Activated naive CD8-positive, alpha-beta T cell treated with anti-CD3 and anti-CD28 coated beads, Interleukin-2, amount 50 U/mL, for 16 hours (primary cell): ENCODE measurements around the gene KLC1.
"Not testable (repeated sequence)": the region's sequence is repeated elsewhere in the genome, so short reads cannot be mapped to it uniquely, and the experiment has no call there.

ENCODE experiments used
- DNase-seq: peaks from one replicate; pipeline ENCODE4 v3.0.0-alpha.2; 2020; ENCODE audit warnings: low read depth, low spot score

Gene KLC1

DNA sequence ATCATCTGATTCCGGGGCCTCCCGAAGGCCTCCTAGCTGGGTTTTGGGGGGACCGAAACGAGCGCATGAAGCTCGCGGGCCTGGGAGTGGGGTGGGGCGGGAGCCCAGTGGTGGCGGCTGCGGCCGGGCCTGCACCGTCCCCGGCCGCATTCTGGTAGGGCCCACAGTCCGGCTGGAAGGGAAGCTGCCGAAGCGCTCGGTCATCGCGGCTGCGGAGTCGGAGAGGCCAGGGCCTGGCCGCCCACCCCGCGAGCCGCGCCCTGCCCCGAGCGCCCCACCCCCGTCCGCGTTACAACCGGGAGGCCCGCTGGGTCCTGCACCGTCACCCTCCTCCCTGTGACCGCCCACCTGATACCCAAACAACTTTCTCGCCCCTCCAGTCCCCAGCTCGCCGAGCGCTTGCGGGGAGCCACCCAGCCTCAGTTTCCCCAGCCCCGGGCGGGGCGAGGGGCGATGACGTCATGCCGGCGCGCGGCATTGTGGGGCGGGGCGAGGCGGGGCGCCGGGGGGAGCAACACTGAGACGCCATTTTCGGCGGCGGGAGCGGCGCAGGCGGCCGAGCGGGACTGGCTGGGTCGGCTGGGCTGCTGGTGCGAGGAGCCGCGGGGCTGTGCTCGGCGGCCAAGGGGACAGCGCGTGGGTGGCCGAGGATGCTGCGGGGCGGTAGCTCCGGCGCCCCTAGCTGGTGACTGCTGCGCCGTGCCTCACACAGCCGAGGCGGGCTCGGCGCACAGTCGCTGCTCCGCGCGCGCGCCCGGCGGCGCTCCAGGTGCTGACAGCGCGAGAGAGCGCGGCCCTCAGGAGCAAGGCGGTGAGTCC is at the start of gene KLC1:
KLC1 (plus strand) TSS at position 528 of the 819 bp plus-strand sequence. CDS start 25,354 bp downstream, outside the sequence.
- peak; percentile 55 for DNase-seq

- DNase-seq: no peak
These were observed 47.8 kb upstream of the KLC1 start for GRCh38 chr14:103581206-103581605.

DNA sequence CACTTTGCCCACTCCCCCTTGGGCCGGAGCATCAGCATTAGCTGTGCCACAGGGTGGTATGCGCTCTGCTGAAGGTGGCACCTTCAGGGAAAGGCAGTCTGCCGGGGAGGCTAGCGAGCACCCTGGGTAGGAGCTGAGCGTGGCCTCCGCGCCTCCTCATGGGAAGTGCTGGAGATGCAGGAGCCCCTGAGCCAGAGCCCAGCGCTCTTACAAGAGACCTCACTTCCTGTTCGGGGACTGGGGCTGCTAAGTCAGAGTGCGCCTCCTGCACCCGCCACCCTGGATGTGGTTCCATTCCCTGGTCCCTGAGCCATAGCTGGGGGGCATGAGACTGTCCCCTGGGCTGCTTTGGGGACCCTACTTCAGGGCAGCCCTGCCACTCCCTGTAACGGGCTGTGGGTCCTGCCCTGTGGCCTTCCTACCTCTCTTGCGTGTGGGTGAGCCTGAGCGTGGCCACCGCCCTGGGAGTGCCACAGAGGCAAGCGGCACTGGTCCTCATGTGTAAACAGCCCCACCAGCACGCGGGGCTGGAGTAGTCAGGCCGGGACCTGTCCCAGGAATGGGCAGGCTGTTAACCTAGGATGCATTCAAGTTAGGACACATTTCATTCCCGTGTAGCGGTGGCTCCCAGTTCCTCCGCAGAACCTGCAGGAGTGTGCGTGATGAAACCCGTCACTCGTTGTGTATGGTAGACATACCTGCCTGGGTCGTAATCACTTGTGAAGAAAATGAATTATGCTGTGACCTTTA is 46.9 kb upstream of the KLC1 start:
- DNase-seq: no peak

DNA sequence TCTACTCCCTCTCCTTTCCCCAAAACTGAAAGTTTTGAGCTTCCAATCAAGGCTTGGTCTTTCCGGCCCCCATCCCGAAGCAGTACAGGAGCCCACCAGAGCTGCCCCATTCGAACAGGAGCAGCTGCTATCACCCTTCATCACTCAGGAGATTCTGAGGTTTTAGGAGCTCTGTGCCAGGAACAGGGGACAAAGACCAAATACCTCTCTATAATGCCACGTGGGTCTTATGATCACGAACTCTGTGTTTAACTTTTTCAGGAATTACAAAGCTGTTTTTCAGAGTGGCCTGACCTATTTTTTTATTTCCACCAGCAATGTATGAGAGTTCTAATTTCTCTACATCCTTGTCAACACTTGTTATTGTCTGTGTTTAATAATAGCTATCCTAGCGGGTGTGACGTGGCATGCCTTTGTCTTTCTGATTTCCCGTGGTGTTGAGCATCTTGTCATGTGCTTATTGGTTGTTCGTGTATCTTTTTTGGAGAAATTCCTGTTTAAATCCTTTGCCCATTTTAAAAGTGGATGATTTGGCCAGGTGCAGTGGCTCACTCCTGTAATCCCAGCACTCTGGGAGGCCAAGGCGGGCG is 44.6 kb upstream of the KLC1 start:
- no peak for DNase-seq

DNA sequence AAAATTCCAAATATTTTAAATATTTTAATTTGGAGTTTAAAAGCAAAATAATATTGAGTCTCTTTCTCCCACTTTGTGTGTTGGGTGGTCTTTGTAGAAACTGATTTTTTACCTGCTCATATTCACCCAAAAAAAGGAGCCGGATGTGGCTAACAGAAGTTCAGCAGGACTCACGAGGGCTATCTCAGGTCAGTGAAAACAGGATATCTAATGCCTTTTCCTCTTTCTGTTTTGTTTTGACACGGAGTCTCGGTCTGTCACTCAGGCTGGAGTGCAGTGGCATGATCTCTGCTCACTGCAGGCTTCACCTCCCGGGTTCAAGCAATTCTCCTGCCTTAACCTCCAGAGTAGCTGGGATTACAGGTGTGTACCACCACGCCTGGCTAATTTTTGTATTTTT is 35.4 kb upstream of the KLC1 start:
- DNase-seq: no peak

GRCh38 chr14:103594265-103594664 is 34.7 kb upstream of the KLC1 start:
- no peak for DNase-seq

- no peak for DNase-seq
These were observed 31.2 kb upstream of the KLC1 start for GRCh38 chr14:103597623-103598377.

DNA sequence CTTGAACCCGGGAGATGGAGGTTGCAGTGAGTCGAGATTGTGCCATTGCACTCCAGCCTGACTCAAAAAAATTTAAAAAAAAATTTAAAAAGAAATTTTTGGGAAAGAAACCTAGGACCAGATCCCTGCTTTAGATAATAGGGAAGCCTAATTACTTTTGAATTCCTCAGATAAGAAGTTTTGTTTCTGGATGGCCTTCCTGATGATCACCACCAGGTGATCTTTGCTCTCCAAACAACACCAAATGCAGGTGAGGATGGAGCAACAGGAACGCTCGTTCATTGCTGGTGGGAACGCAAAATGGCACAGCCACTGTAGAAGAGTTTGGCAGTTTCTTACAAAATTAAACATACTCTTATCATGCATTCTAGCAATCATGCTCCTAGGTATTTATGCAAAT is 28.5 kb upstream of the KLC1 start:
- no peak for DNase-seq

DNA sequence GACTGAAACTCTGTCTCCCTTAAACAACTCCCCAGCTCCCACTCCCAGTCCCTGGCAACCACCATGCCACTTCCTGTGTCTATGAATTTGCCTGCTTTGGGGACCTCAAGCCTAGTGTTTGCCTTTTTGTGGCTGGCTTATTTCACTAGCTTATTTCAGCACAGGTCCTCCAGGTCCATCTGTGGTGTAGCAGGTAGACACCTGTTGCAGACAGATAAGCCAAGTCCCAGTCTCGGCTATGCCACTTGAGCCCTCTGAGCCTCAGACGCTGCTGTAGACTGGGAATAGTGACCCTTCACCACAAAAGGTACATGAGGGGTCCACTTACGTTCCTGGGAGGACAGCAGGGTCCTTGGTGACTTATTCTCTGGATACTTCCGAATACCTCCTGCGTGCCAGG is 24.4 kb upstream of the KLC1 start:
- DNase-seq: no peak

DNA sequence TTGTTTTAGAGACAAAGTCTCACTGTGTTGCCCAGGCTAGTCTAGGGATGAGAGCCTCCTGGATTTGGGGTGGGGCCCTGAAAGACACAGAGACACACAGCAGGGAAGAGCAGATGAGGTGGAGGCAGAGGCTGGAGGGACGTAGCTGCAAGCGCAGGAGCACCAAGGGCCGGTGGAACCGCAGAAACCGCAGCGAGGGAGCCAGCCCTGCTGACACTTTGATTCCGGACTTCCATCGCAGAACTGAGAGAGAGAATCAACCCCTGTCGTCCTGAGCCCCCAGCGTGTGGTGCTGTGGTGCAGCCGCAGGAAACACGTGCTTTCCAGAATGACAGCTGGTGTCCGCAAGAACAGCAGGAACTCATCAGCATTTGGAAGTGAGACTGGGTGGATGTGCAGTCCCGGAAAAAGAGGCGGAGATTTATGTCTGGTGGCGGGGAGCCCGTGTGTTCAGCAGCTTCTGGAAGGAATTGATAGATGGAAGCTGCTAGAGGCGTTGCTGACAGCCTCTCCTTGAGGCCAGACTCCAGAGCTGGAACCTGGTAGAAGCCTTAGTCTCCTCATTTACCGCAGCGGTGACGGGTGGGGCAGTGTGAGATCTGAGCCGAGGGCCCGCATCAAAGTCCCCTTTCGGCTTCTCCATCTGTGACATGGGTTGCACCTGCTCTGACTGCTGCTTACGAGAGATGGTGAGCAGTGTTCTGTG is 21.9 kb upstream of the KLC1 start:
- DNase-seq: no peak

DNA sequence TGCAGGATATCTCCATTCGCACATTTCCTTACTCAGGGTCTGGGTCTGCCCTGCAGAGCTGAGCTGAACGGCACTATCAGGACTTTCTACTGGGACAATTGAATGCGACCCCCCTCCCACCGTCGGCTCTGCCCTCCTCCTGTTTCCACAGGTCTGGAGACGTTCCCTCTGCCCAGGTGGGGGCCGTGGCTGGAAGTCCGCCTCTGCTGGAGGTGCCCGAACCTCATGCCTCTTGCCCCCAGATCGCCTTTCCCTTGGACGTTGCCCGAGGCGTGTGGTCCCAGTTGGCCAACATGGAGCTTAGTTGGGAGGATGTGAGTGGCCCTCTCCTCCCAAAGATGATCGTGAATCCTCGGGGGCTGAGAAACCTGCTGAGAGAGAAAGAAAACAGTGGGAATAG is 21.2 kb upstream of the KLC1 start:
- DNase-seq: no peak

DNA sequence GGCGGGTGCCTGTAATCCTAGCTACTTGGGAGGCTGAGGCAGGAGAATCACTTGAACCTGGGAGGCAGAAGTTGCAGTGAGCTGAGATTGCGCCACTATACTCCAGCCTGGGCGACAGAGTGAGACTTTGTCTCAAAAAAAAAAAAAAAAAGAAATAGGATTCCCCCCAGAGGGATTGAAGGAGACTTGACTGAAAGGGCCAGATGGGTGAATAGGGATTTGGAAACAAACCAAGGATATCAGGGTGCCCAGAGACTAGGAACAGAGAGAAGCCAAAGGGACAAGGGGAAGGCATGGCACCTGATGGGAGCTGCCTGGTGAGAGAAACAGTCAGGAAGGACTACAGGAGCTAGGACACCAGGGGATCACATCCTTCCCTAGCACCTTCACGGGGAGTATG is 19.9 kb upstream of the KLC1 start:
- not testable (repeated sequence) for DNase-seq

DNA sequence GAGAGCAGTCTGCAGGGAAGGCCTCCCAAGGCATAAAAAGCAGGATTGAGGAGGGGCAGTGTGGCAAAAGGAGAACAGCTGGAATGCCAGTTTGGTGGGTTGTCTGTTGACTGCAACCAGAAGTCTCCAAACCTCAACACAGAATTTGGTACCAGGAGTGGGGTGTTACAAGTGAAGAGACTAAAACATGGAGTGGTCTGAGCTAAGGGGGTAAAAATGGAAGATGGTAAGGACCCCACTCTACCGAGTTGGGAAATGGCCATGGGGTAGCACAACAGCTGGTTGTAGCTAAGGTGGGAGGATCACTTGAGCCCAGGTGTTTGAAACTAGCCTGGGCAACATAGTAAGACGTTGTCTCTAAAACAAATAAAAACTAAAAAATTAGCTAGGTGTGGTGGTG is 17.8 kb upstream of the KLC1 start:
- DNase-seq: no peak

DNA sequence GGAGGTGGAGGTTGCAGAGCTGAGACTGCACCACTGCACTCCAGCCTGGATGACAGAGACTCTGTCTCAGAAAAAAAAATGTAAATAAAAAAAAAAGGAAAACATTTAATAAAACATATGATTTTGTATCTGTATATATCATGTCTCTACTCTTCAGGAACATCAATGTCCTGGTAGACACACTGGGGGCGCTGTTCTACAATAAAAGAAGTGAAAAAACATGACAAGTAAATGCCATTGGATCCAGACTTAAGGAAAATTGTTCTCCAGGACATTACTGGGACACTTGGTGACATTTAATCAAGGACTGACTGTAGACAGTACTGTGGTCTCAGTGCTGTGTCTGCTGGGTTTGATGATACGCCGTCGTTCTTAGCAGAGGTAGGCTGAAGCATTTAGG is 15.5 kb upstream of the KLC1 start:
- DNase-seq: no peak

- no peak for DNase-seq
These were observed 12.2 kb upstream of the KLC1 start for GRCh38 chr14:103616635-103617300.

- DNase-seq: no peak
These were observed 10.0 kb upstream of the KLC1 start for GRCh38 chr14:103619057-103619456.

- DNase-seq: no peak
These were observed 7.2 kb upstream of the KLC1 start for GRCh38 chr14:103621860-103622259.

- DNase-seq: no peak
These were observed 5.7 kb upstream of the KLC1 start for GRCh38 chr14:103623308-103623707.

GRCh38 chr14:103623883-103624482 is 5.0 kb upstream of the KLC1 start:
- no peak for DNase-seq

DNA sequence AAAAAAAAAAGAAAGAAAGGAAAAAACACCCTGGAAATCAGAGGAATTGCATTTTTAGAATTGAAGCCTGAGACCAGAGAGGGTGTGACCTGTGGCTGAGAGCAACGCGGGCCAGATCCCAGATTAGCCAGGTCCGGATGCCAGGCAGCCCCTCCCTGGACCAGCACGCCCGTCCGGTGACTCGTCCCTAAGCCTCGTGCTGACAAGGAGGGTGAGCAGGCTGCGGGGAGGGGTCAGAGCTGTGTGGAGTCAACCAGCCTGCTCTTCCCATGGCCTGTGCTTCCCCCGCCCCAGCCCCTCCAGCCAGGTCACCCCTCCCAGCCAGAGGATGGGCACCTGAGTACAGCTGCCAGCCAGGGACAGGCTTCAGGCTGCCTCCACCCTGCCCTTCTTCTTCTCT is 4.2 kb upstream of the KLC1 start:
- no peak for DNase-seq
